HG03097 (cell line): ENCODE data around the gene ANKFY1.

Source experiments
- ATAC-seq: cut with Tn5 transposase; IDR thresholded peaks from one replicate; pipeline ENCODE4 v1.9.1; 2021; ENCODE audit not compliant: unreplicated experiment, low FRiP score

The ANKFY1 gene

GRCh38 chr17:4186357-4186881, 77.4 kb downstream of the ANKFY1 start:
- ATAC-seq: no peak

DNA sequence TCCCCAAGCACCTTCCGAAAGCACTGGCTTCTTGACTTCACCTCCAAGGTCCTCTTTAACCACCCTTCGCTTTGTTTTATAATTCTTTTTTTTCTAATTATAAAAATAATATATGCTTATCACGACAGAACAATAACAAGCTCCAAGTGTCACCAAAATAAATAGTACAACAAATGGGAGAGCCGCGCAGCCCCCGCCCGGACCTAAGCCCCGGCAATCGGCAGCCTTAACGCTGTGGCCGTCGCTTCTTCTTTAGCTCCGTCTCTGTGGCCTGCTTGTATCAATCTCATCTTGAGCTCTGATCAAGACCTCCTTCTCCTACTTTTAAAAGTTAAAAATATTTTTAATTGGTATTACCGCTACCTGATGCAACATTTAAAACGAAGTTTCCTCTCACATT, 78.1 kb downstream of the ANKFY1 start:
- no peak for ATAC-seq

DNA sequence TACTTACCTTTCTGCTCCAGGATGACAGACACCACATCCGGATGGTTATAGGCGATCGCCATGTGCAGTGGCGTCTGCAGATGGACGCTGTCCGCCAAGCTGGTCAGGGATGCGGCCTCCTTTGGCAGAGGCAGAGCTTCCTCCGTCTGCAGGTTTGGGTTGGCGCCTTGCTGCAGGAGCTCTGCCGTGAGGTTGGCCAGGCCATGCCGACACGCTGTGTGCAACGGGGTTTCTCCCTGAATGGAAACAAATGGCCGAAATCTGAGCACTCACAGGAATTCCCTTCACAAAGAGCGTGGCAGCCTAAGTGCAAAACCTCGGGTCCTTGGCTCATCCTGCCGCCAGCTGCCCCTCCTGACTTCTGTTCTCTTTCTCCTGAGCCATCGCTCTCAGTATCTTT, 79.0 kb downstream of the ANKFY1 start:
- no peak for ATAC-seq

GRCh38 chr17:4182043-4182442, 81.7 kb downstream of the ANKFY1 start:
- ATAC-seq: no peak

DNA sequence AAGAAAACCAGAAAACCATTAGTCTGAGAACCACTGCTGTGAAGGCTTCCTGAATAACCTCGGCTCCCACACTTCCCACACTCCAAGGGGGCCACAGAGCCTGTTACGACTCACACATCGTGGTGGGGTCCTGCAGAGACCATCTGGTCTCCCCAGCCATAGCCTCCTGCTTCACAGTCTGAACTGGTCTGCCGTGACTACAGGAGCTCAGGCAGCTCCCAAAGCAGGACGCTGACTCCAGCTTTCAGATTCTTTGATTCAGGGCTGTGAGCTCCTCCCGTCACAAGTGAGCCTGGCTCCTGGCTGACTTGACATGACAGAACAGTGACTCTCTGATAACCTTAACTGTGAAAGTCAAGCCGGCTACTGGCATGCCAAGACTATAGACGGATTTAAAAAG, 83.0 kb downstream of the ANKFY1 start:
- ATAC-seq: no peak

DNA sequence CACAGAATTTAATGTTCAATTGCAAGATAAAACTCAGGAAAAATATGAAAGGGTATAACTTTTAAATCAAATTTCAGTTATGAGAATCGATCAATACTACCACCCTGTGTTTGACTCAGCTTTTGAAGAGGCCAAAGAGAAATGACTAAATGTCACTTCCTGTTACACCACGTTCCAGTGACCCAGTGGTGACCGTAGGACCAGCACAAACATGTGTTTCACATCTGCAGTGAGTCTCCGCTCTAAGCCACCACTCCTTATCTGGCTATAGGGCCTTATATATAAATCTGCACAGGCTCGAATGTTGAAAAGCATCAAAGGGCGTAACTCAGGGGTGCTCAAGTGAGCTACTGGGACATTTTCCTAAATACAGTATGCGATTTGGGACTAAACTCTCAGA, 84.7 kb downstream of the ANKFY1 start:
- no peak for ATAC-seq

DNA sequence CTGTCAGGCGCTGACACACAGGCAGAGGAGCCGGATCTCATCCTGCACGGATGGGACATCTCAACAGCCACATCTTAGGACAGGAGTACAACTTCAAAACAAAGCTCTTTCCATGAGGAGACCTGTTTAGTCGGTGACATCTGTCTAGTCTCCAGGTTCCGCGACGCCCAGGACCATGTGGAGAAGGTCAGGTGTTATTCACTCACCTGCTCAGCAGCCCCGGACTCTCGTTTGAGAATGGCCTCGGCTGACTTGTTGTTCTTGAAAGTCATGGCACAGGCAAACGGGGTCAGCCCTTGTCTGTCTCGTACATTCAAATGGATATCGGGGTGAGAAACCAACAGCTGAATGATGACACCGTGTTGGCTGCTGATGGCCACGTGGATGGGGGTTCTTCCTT, 85.1 kb downstream of the ANKFY1 start:
- no peak for ATAC-seq

DNA sequence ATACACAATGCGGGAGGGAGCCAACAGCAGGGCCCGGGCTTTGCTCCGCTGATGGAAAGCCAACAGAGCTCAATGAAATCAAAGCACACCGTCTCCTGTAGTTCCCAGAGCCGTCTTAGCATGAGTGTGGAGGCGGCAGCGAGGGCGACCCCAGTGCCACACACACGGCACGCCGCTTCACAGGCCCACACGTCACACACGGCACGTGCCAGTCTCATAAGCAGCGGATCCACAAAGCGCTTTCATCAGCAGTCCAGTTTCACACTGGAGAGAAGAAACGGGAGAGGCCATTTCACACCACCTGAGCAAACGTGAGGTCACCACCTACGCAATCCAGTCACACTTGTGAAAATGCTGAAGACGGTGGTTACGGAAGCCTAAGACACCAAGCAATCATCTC, 86.0 kb downstream of the ANKFY1 start:
- no peak for ATAC-seq

GRCh38 chr17:4176808-4177472, 86.8 kb downstream of the ANKFY1 start:
- ATAC-seq: no peak

- no peak for ATAC-seq
Observed at GRCh38 chr17:4175921-4176807, 87.6 kb downstream of the ANKFY1 start.

DNA sequence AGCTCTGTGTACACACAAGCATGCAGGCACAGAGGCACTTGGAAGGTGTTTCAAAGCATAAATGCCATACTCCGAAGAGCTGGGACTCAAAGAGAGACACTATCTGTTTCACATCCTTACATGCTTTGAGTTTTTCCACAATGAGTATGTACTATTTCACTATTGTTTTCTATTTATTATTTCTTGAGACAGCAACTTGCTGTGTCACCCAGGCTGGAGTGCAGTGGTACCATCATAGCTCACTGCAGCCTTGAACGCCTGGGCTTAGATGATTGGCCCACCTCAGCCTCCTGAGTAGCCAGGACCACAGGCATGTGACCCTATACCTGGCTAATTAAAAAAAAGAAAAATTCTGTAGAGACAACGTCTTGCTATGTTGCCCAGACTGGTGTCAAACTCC, 89.2 kb downstream of the ANKFY1 start:
- ATAC-seq: no peak

DNA sequence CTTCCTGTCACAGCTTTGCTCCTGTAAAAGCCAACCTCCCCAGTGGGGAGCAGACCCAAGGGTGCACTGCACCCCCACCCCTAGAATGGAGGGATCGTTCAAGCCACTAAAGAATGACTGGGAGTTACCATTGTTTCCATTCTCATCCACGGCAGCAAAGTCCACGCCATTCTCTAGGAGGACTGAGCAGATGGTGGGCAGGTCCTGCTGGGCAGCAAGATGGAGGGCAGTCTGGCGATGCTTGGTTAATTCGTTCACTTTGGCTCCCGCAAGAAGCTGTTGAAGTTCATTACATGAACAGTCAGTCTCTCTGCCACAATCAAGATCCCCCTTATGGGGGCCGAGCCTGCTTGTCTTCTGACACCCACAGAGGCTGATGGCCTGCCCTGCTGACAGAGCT, 90.0 kb downstream of the ANKFY1 start:
- no peak for ATAC-seq

DNA sequence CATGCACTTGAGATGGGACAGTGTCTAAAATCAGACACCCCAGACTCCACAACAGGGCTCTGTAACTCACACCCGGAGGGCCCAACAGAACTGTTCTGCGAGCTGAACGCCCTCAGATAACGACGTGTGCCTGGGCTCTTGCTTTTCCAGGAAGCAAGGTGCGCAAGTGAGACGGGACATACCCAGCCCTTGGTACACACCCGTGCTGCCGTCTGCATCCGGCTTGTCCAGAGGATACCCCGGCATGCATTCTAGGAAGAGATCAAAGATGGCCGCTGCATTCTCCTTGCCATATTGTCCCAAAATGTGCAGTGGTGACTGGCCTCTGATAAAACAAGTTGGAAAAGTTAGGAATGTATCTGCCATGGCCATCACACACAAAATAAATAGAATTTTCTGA, 91.4 kb downstream of the ANKFY1 start:
- no peak for ATAC-seq

DNA sequence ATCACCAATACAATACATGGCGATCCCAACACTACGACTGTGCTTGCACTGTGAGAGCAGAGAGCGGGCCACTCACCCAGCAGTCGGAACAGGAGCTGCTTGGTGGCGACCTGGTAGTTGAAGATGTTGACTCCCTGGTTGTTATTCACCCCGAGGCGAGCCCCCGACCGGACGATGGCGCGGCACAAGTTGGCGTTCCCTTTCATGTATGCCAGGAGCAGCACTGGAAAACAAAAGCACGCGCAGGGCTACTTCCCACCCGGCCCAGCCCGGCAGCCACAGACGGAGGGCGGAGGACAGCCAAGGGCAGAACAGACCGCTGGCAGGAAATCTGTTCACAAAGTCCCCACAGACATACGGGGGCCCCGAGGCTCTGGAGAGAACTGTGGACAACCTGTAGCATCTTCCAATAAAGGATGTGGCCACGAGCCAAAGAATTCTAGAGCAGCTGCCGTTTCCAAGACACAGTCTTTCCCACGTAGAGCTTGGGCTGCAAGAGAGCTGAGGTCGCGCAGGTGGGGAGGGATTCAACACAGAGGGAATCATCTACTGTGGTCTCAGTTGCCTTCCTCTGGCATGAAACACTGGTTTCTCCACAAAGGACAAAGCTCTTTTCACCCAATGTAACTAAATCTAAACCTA, 93.0 kb downstream of the ANKFY1 start:
- ATAC-seq: no peak

GRCh38 chr17:4167786-4168185, 96.0 kb downstream of the ANKFY1 start:
- ATAC-seq: no peak

DNA sequence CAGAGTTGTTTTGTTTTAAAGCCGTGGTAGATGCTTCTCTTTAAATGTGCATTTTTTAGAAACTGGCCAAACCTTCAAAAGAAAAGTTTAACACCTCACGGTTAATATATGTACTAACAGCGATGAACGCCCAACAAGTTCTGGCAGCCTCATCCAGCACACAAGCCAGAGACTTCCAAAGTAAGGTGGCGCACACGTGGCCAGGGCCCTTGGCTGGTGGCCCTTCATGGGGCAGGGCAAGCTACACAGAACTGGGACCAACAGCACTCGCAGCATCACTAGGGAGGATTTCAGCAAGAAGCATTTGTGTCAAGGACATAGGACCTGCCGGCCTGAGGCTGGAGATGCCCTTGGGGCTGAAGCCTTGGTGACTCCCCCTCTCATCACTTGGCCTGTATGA, 97.4 kb downstream of the ANKFY1 start:
- no peak for ATAC-seq

DNA sequence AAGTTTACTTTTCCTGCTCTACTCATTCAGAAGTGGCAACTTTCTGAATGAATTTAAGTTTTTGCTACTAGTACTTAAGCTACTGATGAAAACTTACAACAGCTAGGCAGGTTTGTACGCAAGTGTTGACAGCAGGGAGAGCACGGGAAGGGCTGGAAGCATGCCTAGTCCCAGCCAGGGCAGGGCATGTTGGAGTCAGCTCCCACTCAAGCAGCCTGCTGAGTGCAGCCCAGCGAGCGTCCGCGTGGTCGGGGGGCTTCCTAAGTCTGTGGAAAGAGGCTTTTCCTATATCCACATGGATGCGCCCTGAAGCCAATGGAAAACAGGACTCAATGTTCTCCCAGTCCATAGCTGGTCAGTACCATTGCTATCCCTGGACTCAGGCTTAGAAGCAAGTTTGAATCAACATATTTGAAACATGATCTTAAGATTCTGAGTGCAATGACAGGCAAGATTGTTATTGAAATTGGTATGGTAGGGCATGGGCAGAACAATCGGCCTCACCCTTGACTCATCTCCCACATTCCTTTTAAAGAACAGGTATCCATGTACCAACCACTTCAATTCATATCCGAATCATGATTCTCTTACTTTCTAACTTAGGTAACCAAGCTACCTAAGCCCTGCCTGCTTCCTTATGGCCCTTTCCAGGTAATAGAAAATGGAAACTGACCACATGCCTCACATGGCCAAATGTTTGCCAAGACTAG, 98.3 kb downstream of the ANKFY1 start:
- no peak for ATAC-seq

GRCh38 chr17:4163951-4164350, 99.8 kb downstream of the ANKFY1 start:
- no peak for ATAC-seq

- no peak for ATAC-seq
Observed at GRCh38 chr17:4162775-4163466, 100.9 kb downstream of the ANKFY1 start.

DNA sequence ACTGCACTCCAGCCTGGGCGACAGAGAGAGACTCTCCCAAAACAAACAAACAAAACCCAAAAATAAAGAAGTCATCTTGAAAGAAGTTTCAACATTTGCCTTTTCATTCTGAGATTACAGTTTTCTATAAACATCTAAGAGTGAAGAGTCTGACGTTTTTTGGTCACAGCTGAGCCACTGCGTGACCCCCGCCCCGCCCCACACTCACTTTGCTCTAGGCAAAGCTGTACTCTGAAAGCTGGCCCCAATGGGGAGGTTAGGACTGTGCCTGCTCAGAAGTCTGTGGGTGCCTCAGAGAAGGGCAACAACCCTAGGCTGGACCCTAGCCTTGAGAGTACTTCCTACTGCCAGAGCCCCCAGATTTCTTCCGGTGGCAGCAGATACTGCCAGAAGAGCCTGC, 101.5 kb downstream of the ANKFY1 start:
- ATAC-seq: no peak
